Middle frontal gyrus (tissue), 1 donor: ENCODE measurements around the gene NFIA.
"Not testable (repeated sequence)": the region's sequence is repeated elsewhere in the genome, so short reads cannot be mapped to it uniquely, and the experiment has no call there.

Source experiments
- DNase-seq: peaks from one replicate; pipeline ENCODE4 v3.0.0-alpha.2; 2015; ENCODE audit warnings: low spot score; ENCODE audit errors: extremely low spot score

Gene NFIA

DNA sequence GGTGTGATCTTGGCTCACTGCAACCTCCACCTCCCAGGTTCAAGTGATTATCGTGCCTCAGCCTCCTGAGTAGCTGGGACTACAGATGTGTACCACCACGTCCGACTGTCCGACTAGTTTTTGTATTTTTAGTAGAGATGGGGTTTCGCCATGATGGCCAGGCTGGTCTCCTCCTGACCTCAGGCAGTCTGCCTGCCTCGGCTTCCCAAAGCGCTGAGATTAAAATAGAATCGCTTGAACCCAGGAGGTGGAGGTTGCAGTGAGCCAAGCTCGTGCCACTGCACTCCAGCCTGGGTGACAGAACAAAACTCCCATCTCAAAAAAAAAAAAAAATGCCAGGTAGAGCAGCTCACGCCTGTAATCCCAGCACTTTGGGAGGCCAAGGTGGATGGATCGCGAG is 44.5 kb downstream of the NFIA start:
- DNase-seq: not testable (repeated sequence)

DNA sequence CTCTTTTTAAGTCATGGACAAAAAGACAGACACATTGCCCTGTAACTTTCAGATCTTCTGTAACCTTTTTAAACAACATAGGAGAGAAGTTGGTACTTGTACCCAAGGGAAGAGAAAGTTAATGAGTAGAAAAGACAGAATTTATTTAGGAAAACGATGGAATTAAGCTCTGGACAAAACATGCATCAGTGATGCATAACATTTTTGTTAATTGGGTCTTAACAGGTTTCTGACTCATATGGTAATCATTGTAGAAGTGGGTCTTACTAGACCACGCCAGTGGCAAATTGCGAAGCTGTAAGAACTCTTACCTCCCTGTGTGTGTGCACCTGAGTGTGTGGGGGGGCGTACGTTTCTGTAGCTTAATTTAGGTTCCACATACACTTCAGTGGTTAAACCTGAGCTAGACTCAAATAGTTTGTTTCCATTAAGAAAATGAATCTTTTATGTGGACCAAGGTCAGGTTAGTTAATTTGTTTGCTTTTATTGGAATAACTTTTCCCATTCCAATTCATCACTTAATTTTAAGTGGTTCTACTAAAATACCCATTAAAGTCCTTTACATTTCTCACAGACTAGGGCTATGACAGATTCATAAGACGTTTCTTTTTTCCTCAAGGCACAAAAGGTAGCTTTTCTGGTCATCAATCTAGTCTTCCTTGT is 48.1 kb downstream of the NFIA start:
- no peak for DNase-seq

DNA sequence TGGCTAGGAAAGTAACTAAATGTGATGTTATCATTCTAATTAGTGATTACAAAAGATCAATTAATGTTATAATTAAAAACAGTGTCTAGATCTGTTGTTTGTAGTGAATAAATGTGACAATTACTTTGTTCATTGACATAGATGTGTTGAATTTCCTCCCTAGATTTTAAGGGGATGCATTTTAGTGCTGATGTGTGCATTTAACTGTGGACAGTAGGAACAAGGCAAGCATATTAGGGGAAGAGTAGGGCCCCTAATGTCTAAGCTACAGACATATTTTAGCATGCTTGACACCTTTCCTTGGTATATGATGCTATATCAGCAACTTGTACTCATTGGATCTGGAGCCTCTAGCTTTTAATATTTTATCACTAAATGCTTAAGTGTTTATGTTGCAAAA is 48.9 kb downstream of the NFIA start:
- DNase-seq: no peak

DNA sequence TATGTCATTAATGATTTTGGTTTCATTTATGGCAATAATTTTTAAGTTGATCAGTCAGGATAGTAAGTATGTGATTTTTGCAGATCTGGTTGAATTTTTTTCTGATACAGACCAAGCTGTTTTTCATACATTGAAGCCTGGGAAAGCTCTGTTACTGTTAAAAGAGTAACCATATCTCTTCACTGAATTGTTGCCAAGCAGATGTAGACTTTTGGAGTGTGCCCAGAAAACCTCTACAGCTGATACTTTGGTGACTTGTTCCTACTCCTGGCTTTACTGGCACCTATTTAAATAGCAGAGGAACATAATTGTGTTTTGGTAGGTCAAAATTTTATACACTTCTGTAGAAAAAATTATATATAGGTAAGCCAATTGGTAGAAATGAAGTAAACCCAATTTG is 49.4 kb downstream of the NFIA start:
- DNase-seq: no peak

DNA sequence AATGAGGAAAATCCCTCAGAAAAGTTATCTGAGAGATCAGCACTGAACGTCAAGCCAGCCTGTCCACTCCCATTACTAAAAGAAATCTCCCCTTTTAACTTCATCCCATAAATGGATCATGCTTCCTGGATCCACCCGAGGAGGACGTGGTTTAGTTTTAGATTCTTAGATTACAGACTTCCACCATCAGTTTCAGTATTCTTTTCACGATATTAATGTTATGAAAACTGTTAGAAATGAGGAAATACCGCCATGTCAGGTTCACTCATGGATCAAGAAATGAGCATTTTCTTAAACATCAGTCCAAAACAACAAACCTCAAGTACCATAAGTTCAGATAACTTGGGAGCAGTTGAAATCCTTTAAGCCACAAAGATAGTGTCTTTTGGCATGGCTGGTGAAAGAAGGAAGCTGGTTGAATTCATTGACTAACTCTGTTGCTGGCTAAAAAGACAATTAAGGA is 49.8 kb downstream of the NFIA start:
- no peak for DNase-seq

DNA sequence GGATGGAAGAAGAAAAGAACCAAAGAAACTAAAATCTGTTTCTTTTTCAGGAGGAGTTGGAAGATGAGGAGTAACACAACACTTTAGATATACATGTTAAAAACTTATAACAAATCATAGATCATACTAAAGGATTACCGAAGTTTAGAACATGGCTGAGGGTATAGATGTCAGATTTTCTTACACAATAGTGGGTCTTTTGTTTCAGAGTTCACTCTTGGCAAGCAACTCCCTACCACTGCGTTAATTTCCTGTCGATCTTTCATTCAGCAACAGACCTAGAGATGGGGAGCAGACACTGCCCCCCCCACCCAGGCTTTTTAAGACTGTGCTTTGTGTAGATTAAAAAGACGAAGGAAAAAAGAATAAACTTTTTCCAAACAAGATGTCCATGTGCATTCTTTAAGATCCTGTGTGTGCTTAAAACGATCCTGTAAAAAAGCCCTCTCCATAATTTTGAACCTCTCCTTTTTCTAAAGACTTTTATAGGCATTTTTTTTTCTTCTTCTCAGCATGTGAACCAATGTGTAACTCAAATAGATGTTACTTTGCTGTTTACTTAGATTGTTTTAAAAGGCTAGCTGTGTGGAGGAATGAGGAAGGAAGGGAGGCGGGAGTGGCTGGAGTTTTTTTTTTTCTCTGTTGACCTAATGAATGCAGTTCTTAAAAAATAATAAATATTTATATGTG is 50.4 kb downstream of the NFIA start:
- no peak for DNase-seq

DNA sequence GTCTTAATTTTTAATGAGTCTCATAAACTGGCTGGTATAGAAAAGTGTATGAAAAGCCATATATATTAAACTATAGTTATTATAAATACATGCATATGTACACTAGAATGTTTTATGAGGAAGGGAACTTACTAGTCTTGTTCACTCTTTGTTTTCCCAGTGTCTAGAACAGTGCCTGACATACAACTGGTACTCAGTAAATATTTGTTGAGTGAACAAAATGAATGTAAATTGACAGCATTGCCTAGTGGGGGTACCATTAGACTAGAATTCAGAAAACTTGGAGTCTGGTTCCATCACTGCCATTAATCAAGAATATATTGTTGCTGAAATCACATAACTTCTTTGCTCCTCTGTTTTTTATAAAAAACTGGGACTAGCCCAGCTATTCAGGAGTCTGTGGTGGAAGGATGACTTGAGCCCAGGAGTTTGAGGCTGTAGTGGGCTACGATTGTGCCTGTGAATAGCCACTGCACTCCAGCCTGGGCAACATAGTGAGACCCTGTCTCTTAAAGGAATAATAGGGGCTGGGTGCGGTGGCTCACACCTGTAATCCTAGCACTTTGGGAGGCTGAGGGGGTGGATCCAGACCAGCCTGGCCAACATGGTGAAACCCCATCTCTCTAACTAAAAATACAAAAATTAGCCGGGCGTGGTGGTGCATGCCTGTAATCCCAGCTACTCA is 51.1 kb downstream of the NFIA start:
- no peak for DNase-seq

DNA sequence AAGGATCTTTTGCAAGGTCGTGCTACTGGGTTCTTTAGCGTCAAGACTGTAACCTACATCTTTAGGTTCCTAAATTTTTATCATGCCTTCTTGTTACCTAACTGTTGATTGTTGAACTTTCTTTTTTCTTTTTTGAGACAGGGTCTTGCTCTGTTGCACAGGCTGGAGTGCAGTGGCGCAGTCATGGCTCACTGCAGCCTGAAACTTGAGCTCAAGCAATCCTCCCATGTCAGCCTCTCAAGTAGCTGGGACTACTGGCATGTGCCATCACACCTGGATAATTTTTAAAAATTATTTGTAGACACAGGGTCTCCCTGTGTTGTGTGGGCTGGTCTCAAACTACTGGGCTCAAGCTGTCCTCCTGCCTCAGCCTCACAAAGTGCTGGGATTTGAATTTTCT is 52.9 kb downstream of the NFIA start:
- no peak for DNase-seq

DNA sequence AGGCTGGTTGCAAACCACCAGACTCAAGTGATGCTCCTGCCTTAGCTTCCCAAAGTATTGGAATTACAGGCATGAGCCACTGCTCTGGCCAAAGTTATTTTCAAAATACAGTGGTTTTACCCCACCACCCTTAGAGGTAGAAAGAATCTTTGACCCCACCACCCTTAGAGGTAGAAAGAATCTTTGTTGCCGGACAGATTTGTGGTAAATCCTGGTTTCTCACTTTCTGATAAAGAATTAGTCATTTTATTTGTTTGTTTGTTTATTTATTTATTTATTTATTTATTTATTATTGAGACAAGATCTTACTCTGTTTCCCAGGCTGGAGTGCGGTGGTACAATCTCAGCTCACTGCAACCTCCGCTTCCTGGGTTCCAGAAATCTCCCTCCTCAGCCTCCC is 55.9 kb downstream of the NFIA start:
- DNase-seq: no peak

DNA sequence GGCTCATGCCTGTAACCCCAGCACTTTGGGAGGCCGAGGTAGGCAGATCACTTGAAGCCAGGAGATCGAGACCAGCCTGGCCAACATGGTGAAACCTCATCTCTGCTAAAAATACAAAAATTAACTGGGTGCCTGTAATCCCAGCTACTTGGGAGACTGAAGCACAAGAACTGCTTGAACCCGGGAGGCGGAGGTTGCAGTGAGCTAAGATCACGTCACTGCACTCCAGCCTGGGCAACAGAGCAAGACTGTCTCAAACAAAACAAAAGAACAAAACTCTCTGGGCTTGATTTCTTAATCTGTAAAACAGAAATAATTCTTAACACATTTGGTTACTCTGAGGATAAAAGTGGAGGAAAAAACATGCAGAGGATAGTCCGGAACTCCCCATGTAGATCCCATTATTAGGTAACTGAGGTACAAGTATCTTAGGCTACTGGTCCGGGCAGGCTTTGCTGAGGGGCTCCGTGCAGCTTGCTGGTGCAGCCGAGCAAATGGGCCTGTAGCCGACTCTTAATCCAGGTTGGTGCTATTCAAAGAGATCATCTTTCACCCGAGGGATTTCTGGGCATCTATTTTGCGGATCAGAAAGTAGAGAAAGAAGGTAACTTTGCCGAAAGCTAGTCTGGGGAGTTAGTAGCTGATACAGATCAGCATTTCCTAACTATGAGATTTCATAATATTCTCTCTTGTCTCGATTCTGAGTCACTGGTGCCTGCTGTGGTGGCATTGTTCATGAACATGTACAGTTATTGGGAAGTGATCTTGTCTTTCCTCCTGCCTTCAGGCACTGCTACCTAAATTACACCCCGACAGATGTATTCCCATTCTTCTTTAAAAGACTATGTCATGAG is 56.8 kb downstream of the NFIA start:
- no peak for DNase-seq

DNA sequence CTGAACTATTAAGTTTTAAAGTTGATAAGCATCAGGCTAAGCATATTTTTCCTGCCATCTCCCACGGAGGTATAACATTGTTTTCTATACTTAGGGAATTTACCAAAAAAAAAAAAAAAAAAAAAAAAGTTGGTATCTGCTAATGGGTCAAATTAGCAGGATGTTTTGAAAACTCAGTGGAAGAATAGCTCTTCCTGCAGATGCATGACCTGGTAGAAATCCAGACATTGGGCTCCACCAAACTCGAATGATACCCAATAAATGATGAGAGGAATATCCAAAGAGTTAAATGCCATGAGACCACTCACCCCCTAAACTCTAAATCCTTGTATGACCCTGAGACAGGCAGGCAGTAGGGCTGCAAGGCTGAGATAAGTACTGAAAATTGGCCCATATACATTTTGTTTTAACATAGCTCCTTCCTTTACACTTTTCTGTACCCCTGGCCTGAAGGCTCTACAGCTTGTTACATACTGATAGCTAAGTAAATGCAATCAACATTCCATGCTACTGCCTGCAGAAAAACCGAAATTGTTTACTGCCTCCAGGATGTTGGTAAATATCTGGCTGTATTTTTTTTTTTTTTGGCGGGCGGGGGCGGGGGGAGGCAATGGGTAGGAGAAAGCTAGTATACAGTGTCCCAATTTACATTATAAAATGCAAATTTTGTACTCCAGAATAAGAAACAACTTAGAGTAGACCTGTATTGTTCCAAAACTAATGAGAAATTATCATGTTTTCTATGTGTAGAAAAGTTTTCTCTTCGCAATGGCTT is 57.6 kb downstream of the NFIA start:
- DNase-seq: no peak

DNA sequence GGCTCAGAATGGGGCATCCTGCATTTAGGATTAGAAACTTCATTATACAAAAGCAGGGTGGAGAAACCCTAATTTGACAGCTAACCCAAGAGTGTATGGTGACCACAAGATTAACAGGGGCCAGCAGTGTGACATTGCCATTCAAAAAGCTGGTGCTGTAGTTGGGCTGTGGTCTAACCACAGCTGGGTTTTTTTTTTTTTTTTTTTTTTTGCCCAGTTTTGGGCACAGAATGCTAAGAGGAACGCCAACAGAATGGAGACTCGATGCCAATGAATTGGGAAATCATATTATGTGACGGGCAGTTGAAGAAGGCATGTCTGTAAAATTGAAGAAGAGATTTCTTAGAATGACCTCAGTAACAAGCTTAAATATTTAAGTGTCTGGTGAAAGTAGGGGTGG is 58.4 kb downstream of the NFIA start:
- no peak for DNase-seq

DNA sequence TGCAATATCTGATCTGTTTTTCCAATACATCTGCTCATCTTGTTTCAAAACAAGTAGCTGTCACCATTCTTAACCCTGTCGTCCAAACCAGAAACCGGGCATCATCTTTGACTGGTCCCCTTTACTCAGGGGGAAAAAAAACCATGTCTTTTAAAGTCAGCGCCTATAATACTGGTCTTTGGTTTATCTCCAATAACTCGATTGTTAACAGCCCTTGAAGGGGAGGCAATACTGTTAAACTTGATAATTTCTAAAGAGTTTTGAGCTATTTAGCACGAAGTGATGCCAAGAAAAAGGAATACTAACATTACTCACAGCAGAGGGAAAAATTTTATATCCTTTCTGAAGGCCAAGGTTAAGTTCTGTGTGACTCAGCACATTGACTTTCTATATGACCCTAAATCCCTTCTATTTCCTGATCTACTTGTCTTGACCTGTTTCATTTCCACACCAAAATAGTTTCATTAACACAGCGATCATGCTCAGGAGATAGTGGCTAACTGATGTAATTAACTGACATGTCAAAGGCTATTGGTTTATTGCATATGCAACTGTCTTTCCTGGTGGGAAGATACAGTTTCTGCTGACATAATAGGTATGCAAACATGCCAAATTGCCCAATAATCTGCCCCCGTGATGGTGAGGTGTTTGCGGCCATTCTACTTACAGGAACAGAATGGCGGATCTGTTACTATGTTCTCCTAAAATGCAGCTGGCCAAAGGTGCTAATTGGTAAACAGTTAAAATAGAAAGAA is 59.1 kb downstream of the NFIA start:
- DNase-seq: no peak

DNA sequence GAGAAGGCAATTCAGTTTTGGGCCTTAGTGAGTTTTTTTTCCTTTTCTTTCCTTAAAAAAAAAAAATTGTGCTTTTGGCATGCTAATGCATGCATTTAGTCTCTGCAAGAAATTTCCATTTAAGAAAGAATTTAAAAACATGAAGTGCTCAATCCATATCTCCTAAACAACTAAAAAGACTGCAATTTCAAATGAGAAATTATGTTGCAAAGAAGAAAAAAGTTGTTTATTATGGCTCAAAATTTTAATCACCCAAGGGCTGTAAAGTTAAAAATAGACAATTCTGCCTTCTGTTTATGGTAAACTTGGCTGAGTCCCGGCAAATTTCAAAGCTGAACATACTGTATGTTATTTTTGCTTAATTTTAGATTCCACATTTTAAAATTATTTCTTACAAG is 59.7 kb downstream of the NFIA start:
- no peak for DNase-seq

DNA sequence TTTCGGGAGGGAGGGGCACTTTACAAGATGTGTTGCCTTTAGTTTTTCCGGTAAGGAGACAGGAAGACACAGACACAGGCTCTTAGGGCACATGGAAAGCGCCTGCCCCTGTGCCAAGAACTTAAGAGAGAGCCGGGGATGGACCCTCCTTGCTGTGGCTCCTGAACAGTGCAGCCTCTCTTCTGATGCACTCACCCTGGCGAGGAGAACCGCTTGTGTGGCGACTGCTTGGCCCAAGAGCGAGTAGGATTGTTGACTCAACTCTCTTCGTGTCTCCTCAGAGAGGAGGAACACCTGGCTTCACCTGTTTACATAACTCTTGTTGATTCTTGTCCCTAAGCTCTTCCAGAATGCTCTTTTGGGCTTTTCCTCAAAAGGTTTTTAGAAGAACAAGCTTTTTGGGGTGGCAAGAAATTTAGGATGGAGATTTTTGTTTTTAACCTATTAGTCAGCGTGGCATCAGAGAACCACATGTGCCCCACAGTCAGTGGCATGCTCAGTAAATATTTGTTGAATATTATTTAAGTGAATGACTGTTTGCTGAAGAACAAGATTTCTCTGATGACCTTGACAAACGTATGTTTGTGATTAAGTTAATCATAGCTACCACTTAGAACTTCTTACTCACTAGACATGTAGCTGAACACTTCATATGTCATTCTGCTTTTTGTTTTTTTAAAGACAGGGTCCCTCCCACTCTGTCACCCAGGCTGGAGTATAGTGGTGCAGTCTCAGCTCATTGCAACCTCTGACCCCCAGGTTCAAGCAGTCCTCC is 60.6 kb downstream of the NFIA start:
- DNase-seq: no peak

DNA sequence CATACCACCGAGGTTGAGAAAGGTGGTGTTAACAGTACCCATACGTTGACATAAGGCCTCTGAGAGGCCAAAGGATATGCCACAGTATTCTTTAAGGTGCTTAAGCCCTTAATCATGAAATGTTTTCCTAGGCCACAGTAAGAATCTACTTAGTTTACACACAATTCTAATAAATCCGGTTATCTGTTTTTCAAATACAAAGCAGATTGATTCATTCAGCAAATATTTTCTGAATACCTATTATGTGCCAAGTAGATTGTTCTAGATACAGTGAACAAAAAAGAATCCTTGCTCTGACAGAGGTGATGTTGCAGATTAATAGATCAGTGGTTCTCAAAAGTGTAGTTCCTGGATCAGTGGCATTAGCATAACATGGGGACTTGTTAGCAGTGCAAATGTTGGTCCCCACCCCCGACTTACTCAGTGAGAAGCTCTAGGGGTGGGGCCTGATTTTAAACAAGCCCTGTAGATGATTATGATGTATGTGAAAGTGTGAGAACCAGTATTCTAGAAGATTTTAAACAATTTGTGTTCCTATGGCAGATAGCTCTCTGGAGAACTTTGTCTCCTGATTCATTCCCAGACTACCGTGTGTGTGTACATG is 61.6 kb downstream of the NFIA start:
- no peak for DNase-seq

DNA sequence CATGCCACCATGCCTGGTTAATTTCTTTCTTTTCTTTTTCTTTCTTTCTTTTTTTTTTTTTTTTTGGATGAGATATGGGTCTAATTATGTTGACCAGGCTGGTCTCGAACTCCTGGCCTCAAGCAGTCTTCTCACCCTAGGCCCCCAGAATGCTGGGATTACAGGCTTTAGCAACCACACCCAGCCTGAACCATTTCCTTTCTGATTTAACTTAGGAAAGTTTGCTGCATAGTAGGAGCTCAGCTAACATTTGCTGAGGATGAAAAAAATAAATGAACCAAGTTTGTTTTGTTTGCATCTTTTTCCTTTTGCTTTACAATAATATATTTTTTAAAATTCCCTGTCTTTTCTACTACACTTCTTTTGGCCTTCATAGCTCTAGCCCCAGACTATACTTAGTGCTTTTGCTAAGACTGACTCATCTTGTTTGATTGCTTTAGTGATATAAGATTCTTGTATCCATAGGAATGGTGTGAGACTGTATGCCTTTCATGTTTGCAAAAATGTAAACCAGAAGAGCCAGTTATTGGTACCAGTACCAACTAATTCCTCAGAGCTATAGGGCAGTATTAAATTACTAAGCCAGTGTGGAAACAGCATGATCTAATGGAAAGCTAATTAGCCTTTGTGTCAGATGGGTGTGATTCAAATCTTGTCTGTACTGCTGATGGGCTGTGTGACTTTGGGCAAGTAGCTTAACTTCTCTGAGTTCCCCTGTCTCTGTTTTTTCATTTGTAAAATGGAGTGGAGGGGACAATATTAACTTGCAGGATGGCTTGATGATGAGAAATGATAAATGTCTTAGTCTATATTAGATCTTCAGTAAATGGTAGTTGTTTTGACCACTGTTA is 66.9 kb downstream of the NFIA start:
- DNase-seq: no peak

DNA sequence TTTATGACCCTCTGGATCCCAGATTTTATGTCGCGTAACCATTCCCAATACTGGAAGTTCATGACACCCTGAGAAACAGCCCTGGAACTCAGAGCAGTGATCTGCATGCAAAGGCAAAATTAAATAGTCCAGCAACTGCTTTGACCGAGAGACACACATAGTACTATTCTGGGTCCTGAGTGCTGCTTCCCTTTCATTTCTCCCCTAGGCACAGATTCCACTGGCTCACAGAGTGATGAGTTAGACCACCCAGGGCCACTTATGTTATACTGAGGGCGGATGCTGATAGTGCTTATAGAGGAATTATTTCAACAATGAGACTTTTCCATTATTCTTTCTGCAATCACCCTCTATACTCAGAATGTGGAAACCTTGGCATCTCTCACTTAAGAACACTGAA is 69.2 kb downstream of the NFIA start:
- DNase-seq: no peak
